ENCODE results near the gene ARHGEF11.

Gene ARHGEF11

DNA sequence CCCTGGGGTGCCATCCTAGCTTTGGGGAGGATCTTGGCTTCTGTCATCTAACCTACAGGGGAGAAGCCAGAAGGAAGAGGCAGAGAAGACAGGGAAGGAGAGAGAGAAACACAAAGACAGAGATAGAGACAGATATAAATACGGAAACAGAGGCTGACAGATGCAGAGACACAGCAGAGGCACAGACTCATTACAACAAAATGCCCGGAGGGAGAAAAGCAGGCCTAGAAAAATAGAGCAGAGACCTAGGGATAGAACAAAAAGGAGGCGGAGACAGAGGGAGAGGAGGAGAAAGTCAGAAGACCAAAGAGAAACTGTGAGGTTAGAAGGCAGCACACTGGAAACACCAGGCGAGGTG lies 150.1 kb downstream of the ARHGEF11 start:
- no peak overlapping the region for H3K4me3 ChIP-seq (ENCODE audit: low read length)
- no peak for TF ChIP-seq CTCF (IDR thresholded peaks at IDR 0.05; ENCODE audit: insufficient read depth, low read depth, low read length, missing control alignments)
- DNase-seq (ENCODE audit: low read depth): peak; percentile 36

DNA sequence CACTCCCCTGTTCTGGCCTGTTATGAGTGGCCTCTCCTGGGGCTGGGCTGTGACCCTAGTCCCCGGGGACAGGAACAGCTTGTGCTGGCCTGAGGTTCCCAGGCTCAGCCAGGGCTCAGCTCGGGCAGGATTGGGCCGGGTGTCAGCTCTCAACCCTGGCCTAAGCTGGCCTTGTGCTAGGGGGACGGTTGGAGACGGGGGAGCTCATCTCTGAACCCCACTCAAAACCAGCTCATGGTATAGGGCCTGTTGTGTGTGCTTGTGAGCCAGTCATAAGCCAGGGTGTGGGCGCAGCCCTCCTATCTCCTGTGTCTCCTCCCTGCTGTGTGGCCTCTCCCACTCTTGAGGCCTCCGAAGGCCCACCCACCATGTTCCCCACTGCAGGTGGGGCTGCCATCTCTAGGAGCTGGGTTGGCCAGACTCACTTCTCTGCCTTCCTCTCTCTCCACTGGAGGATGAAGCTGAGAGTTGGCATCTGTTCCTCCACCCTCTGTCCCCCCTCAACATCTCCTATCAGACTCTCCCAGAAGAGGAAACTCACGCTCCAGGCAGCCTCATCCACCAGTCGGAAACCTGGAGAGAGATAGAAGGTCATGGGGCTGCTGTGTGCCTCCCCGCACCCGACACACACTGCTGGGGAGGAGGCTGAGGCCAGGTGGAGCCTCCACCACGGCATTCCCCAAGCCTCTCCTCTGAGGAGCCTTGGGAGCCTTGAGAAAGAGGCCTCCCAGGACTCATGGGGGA lies 150.7 kb downstream of the ARHGEF11 start:
- no peak for TF ChIP-seq CTCF (IDR thresholded peaks at IDR 0.05; ENCODE audit: insufficient read depth, low read depth, low read length, missing control alignments)
- no peak for DNase-seq (ENCODE audit: low read depth)
- H3K4me3 ChIP-seq (ENCODE audit: low read length): no peak overlapping the region

DNA sequence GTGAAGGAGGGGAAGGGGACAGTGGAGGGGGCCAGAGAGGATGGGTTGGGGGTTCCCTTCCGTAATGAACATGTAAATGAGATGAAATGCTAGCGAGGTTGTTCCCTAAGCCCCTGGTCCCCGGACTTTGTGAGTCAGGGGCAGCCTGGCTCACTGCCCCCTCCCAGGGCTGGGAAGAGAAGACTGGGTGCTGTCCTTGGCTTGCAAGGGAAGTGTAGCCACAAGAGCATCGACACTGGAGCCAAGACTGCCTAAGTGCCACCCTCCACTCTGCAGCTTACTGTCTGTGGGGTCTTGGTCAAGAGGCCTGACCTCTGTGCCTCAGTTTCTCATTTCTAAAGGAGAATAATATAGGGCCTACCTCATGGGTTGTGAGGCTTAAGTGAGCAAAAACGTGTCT lies 151.5 kb downstream of the ARHGEF11 start:
- H3K4me3 ChIP-seq (ENCODE audit: low read length): no peak overlapping the region
- DNase-seq (ENCODE audit: low read depth): no peak
- no peak for TF ChIP-seq CTCF (IDR thresholded peaks at IDR 0.05; ENCODE audit: insufficient read depth, low read depth, low read length, missing control alignments)

DNA sequence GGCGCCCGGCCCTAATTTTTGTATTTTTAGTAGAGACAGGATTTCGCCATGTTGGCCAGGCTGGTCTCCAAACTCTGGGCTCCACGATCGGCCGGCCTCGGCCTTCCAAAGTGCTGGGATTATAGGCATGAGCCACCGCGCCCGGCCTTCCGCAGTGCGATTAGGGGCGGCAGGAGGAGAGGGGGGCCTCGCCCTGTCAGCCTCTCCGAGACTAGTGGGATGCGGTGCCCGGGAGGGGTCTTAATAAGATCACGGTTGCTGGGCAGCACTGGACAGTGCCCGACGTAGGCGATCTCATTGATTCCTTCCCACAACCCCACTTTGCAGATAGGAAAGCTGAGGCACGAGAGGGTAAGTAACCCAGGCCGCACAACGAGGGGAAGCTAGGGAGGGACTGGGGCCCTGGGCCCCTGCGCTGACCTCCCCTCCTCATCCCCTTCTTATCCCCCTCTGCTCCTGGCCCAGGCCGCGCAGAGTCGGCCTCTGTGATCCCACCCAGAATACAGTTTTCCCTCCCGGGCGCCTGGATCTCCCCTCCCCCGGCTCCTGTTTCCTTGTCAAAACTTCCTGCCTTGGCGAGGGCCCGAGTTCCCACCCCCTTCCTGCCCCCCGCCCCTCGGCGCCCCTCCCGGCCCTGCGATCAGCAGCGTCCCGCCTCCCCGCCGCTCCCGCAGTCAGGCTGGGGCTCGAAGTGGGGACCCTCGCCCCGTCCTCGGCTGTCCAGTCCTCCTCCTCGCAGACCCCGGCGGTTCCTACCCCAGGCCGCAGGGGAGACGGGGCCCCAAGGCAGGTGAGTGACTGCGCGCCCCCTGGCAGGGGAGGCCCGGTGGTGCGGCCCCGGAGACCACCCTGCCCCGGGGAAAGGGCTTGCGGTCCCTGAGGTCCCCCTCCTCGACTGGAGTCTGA lies 152.2 kb downstream of the ARHGEF11 start, which contains the start of gene PEAR1:
Gene PEAR1, plus strand, starts transcription at position 671 of the 906 bp plus-strand sequence. CDS start 10,209 bp downstream, outside the sequence.
- no peak for TF ChIP-seq CTCF (IDR thresholded peaks at IDR 0.05; ENCODE audit: insufficient read depth, low read depth, low read length, missing control alignments)
- H3K4me3 ChIP-seq (ENCODE audit: low read length): peak within 1 kb of the TSS; percentile 37
- no peak for DNase-seq (ENCODE audit: low read depth)

DNA sequence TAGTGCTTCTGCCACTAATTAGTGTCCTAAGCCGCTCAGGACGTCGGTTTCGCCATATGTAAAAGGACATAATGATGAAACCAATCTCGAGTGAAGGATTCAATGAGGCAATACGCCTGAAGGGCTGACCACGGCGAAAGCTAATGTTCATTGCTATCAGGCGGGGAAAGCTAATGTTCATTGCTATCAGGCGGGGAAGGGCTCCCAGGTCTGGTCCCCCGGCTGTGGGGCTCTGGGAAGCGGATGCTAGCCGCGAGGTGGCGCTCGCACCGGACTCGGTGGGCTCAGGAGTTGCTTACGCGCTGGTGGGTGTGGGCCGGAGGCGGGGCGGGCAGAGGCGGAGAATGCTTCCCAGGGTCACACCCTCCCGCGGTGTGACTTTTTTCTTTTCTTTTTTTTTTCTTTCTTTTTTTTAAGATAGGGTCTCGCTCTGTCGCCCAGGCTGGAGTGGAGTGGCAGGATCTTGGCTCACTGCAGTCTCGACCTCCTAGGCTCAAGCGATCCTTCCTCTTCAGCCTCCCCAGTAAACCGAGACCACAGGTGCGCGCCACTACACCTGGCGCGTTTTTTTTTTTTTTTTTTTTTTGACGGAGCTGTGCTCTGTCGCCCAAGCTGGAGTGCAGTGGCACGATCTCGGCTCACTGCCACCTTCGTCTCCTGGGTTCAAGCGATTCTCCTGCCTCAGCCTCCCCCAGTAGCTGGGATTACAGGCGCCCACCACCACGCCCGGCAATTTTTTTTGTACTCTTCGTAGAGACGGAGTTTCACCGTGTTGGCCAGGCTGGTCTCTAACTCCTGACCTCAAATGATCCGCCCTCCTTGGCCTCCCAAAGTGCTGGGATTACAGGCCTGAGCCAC lies 153.1 kb downstream of the ARHGEF11 start:
- peak; percentile 90 for DNase-seq (ENCODE audit: low read depth)
- TF ChIP-seq CTCF (IDR thresholded peaks at IDR 0.05; ENCODE audit: insufficient read depth, low read depth, low read length, missing control alignments): peak; percentile 75
- H3K4me3 ChIP-seq (ENCODE audit: low read length): peak overlapping the region; percentile 37

GRCh38 chr1:156889802-156890580 lies 155.6 kb downstream of the ARHGEF11 start:
- H3K4me3 ChIP-seq (ENCODE audit: low read length): no peak overlapping the region
- DNase-seq (ENCODE audit: low read depth): peak; percentile 76
- peak; percentile 86 for TF ChIP-seq CTCF (IDR thresholded peaks at IDR 0.05; ENCODE audit: insufficient read depth, low read depth, low read length, missing control alignments)

All from epithelial cell of esophagus (primary cell).